Right lobe of liver (tissue), 4 donors: ENCODE data around the gene NCKAP1.

Experiments used
- CTCF ChIP-seq, 4 donors: fragments of 200-600 bp in 3 of 4; fragments of 450-650 bp in 1 of 4; IDR thresholded peaks; one replicate each; pipeline versions ENCODE4 v1.5.1 to v1.8.0; 2016 to 2022; ENCODE audit warnings: antibody characterized with exemption in 4 of 4, mild to moderate bottlenecking in 2 of 4
- POLR2A ChIP-seq: fragments of 450-650 bp; IDR thresholded peaks from one replicate; pipeline ENCODE4 v1.6.1; 2017; ENCODE audit warnings: antibody characterized with exemption, mild to moderate bottlenecking
- donor health status: DM: no; HTN: no; CAD: no.
- donor health status: DM: no; HTN: no; CAD: no.
- donor health status: DM: no; HTN: yes; CAD: no.

- TF ChIP-seq POLR2A (no peak), CTCF (IDR thresholded peaks at IDR 0.05) (no peak)
These were observed 117.6 kb downstream of the NCKAP1 start for GRCh38 chr2:182920631-182921056.
